ENCODE results near the gene SPOCK1. TPM values are rescaled to one million over a fixed set of nuclear protein-coding genes. Genes with fewer than 3 reads are reported as not detected.
"Not testable (repeated sequence)": the region's sequence is repeated elsewhere in the genome, so short reads cannot be mapped to it uniquely, and the experiment has no call there.

SPOCK1 gene
- total and polyA plus RNA-seq, 7 experiments from 2014 or later, result 2.8 TPM; not detected in 6

DNA sequence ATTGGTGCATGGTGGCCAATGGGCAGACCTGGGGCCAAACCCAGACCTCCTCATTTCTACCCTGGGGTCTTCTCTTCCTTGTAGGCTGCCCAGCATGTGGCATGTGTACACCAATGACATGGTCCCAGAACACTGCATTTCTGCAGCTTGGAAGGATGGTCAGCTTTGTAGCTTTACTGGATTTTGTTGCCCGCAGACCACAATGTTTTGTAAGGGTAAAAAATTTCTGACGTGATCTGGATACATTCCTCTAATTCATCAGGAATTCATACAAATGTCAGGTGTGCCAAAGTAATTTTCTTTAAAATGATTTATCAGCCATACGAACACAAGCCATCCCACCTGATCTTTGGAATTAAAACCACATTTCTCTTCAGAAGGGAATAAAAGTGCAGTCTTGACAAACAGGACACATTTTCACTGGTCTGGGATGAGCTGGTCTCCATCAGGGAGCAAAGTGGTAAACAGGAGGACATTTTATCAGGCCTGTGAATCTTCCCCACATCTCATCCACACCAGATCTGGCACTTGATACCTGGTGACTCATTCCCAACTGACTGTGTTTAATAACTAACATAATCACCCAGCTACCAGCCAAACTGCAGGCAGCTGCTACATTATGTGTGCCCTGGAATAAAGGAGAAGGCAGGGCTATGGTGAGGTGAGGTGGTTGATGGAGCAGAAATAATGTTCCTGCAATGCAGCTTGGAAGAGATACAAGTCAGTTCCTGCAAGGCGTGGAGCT is 103.9 kb downstream of the SPOCK1 start:
- no peaks in the 10 kb centered on the region for H3K36me3 ChIP-seq (ENCODE audit: control insufficient read depth in 2 of 3, insufficient read depth in 3 of 3, low read length in 3 of 3)
- H3K4me3 Mint-ChIP-seq, result no peak overlapping the region
- no peaks in the 10 kb centered on the region for H3K36me3 Mint-ChIP-seq
- ATAC-seq (no peak), DNase-seq (no peak)
- intact Hi-C loops (cut with micrococcal nuclease), result no loop called here
- CTCF ChIA-PET, result no interaction called here
- peaks cover 0 to 11% (median 4%) of the 10 kb centered on the region in 11 donors for H3K9me3 Mint-ChIP-seq
- no peak overlapping the region for H3K4me3 ChIP-seq (ENCODE audit: low read length)
- no peaks in the 10 kb centered on the region for H3K9me3 ChIP-seq (ENCODE audit: control insufficient read depth in 2 of 3, low read length in 3 of 3)
- POLR2A ChIA-PET, result no interaction called here
- peaks cover 0 to 27% (median 18%) of the 10 kb centered on the region in 5 donors for H3K27me3 Mint-ChIP-seq
- no peaks in the 10 kb centered on the region for H3K27me3 ChIP-seq (ENCODE audit: control insufficient read depth in 2 of 2, insufficient read depth in 2 of 2, low read length in 2 of 2)
- H3K4me1 ChIP-seq (ENCODE audit: control insufficient read depth in 2 of 2, insufficient read depth in 2 of 2, low read length in 2 of 2), result no peaks in the 10 kb centered on the region
- no peak overlapping the region for H3K27ac Mint-ChIP-seq
- no peaks in the 10 kb centered on the region for H3K4me1 Mint-ChIP-seq
- no peak overlapping the region for H3K27ac ChIP-seq (ENCODE audit: low read depth, low read length)

DNA sequence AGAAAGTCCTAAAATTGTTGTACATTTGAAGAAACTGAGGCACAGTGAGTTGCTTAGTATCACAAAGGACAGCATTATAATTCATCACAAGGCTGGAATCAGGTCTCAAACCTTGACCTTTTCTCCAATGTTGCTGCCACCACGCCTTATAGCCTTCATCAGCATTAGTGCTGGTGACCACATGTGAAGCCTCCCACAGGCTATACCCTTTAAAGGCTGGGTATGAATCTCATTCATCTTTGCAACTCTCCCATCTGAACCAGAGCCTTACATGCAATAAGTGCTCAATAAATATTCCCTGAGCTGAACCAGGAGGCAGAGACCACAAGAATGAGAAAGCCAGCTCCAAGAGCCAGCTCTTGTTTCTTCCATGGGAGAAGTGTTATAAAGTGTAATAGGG is 104.7 kb downstream of the SPOCK1 start:
- H3K36me3 ChIP-seq (ENCODE audit: control insufficient read depth in 2 of 3, insufficient read depth in 3 of 3, low read length in 3 of 3), result no peaks in the 10 kb centered on the region
- no peak for DNase-seq
- H3K36me3 Mint-ChIP-seq, result no peaks in the 10 kb centered on the region
- H3K27ac ChIP-seq (ENCODE audit: low read depth, low read length), result no peak overlapping the region
- peaks cover 0 to 11% (median 4%) of the 10 kb centered on the region in 11 donors for H3K9me3 Mint-ChIP-seq
- no peaks in the 10 kb centered on the region for H3K4me1 Mint-ChIP-seq
- H3K4me3 Mint-ChIP-seq, result no peak overlapping the region
- no peak overlapping the region for H3K4me3 ChIP-seq (ENCODE audit: low read length)
- POLR2A ChIA-PET, result no interaction called here
- H3K27me3 Mint-ChIP-seq, result peaks cover 0 to 27% (median 18%) of the 10 kb centered on the region in 5 donors
- H3K27me3 ChIP-seq (ENCODE audit: control insufficient read depth in 2 of 2, insufficient read depth in 2 of 2, low read length in 2 of 2), result no peaks in the 10 kb centered on the region
- no peak overlapping the region for H3K27ac Mint-ChIP-seq
- ATAC-seq, result no peak
- H3K9me3 ChIP-seq (ENCODE audit: control insufficient read depth in 2 of 3, low read length in 3 of 3), result no peaks in the 10 kb centered on the region
- H3K4me1 ChIP-seq (ENCODE audit: control insufficient read depth in 2 of 2, insufficient read depth in 2 of 2, low read length in 2 of 2), result no peaks in the 10 kb centered on the region
- intact Hi-C loops (cut with micrococcal nuclease), result no loop called here
- CTCF ChIA-PET, result no interaction called here

DNA sequence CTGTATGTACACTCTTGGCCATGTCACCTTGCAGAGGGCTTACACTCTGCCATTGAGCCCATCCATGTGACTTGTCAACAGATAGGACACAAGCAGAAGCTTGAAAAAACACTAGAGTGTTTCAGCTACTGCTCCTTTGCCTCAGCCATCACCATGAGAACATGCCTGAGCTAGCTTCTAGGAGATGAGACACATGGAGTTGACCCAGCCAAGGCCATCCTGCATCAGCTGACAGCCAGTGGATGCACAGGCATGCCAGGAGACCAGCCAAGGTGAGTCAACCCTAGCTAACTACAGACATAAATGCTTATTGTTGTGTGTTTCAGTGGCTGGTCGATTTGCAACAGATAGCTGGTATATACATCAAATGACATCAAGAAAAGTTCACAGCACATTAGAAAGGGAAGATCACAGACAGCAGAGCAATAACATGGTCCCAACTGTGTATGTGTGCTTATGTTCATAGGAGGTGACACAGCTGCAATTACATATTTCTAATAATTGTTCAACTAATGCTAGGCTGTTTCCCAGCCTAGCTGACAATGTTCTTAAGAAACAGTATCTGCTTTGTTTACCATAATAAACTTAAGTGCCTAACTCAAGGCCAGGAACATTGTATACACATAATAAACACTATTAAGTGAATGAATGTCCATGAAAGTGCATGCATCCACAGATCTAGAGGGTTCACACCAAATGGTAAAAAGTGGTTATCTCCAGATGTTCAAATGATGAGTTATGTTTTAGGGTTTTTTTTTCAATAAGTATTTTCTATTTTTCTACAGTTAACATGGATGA is 105.7 kb downstream of the SPOCK1 start:
- Histone ChIP-seq H3K27me3 (ENCODE audit: control insufficient read depth in 2 of 2, insufficient read depth in 2 of 2, low read length in 2 of 2) (no peaks in the 10 kb centered on the region), H3K27ac (ENCODE audit: low read depth, low read length) (no peak overlapping the region), H3K4me1 (ENCODE audit: control insufficient read depth in 2 of 2, insufficient read depth in 2 of 2, low read length in 2 of 2) (no peaks in the 10 kb centered on the region), H3K4me3 (ENCODE audit: low read length) (no peak overlapping the region), H3K9me3 (ENCODE audit: control insufficient read depth in 2 of 3, low read length in 3 of 3) (no peaks in the 10 kb centered on the region), H3K36me3 (ENCODE audit: control insufficient read depth in 2 of 3, insufficient read depth in 3 of 3, low read length in 3 of 3) (no peaks in the 10 kb centered on the region)
- ChIA-PET POLR2A (no interaction called here), CTCF (no interaction called here)
- Mint-ChIP-seq H3K4me1 (no peaks in the 10 kb centered on the region), H3K27ac (no peak overlapping the region), H3K9me3 (peaks cover 0 to 11% (median 4%) of the 10 kb centered on the region in 11 donors), H3K36me3 (no peaks in the 10 kb centered on the region), H3K4me3 (no peak overlapping the region), H3K27me3 (peaks cover 0 to 27% (median 18%) of the 10 kb centered on the region in 5 donors)
- DNase-seq (no peak), ATAC-seq (no peak)
- intact Hi-C loops (cut with micrococcal nuclease), result no loop called here

DNA sequence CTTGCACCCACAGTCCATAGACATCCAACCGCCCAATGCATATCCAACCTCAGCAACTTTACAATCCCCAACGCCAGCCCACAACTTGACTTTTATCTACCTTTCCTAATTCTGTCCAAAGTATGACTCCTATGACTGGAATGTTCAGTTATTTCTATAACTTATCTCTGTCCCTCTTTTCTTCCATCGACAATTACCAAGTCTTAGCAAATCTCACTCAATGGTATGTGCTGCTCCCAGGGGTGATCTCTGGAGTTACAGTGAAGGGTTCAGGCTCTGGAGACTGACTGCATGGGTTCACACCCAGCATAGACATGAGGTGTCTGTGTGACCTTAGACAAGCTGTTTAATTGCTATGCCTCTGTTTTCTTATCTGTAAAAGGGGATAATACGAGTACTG is 106.9 kb downstream of the SPOCK1 start:
- no peak overlapping the region for H3K27ac Mint-ChIP-seq
- CTCF ChIA-PET, result no interaction called here

DNA sequence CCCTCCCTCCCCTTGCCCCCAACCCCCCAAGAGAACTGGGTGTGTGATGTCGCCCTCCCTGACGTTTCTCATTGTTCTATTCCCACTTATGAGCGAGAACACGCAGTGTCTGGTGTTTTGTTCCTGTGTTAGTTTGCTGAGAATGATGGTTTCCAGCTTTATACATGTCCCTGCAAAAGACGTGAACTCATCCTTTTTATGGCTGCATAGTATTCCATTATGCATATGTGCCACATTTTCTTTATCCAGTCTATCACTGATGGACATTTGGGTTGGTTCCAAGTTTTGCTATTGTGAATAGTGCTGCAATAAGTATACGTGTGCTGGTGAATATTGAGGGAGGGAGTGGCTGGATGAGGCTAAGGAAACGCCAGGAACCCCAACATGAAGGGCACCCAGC is 108.1 kb downstream of the SPOCK1 start:
- CTCF ChIA-PET; H3K4me3 Mint-ChIP-seq; POLR2A ChIA-PET; H3K27ac ChIP-seq (ENCODE audit: low read depth, low read length); H3K27ac Mint-ChIP-seq; H3K4me3 ChIP-seq (ENCODE audit: low read length); H3K27me3 ChIP-seq (ENCODE audit: control insufficient read depth in 2 of 2, insufficient read depth in 2 of 2, low read length in 2 of 2); H3K36me3 Mint-ChIP-seq; intact Hi-C loops (cut with micrococcal nuclease); H3K9me3 ChIP-seq (ENCODE audit: control insufficient read depth in 2 of 3, low read length in 3 of 3); H3K36me3 ChIP-seq (ENCODE audit: control insufficient read depth in 2 of 3, insufficient read depth in 3 of 3, low read length in 3 of 3); DNase-seq; ATAC-seq; H3K4me1 Mint-ChIP-seq; H3K4me1 ChIP-seq (ENCODE audit: control insufficient read depth in 2 of 2, insufficient read depth in 2 of 2, low read length in 2 of 2): not testable (repeated sequence)
- Mint-ChIP-seq H3K9me3 (peaks cover 0 to 11% (median 4%) of the 10 kb centered on the region in 11 donors), H3K27me3 (peaks cover 0 to 27% (median 13%) of the 10 kb centered on the region in 5 donors)

More for the DNA sequence above, 106.9 kb downstream of the SPOCK1 start:
- H3K9me3 ChIP-seq (ENCODE audit: control insufficient read depth in 2 of 3, low read length in 3 of 3), result no peaks in the 10 kb centered on the region
- Mint-ChIP-seq H3K4me3 (no peak overlapping the region), H3K9me3 (peaks cover 0 to 11% (median 4%) of the 10 kb centered on the region in 11 donors), H3K36me3 (no peaks in the 10 kb centered on the region), H3K27me3 (peaks cover 0 to 27% (median 14%) of the 10 kb centered on the region in 5 donors), H3K4me1 (no peaks in the 10 kb centered on the region)
- POLR2A ChIA-PET, result no interaction called here
- H3K4me1 ChIP-seq (ENCODE audit: control insufficient read depth in 2 of 2, insufficient read depth in 2 of 2, low read length in 2 of 2), result no peaks in the 10 kb centered on the region
- DNase-seq, result no peak
- no peak overlapping the region for H3K4me3 ChIP-seq (ENCODE audit: low read length)
- H3K36me3 ChIP-seq (ENCODE audit: control insufficient read depth in 2 of 3, insufficient read depth in 3 of 3, low read length in 3 of 3), result no peaks in the 10 kb centered on the region
- no peaks in the 10 kb centered on the region for H3K27me3 ChIP-seq (ENCODE audit: control insufficient read depth in 2 of 2, insufficient read depth in 2 of 2, low read length in 2 of 2)
- intact Hi-C loops (cut with micrococcal nuclease), result no loop called here
- ATAC-seq, result no peak
- H3K27ac ChIP-seq (ENCODE audit: low read depth, low read length), result no peak overlapping the region

DNA sequence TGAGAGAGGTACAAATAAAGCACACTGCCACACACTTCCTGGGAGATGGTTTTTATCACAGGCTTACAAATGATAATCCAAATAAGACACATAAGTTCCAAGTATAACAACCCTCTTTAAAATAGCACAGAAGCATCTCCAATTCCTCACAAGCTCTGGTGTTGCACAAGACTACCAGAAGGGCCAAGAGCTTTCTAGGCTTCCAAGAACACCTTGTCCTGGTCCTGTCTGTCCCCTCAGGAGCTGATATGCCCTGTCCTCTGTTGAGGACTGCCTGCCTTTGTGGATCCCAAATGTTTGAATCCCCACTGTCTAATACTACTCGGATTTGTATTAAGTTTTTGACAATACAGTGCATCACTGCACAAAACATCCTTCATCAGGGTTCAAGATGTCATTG is 110.1 kb downstream of the SPOCK1 start:
- ATAC-seq (no peak), DNase-seq (no peak)
- no peak overlapping the region for H3K27ac Mint-ChIP-seq
- H3K9me3 Mint-ChIP-seq, result peaks cover 0 to 19% (median 5%) of the 10 kb centered on the region in 11 donors
- intact Hi-C loops (cut with micrococcal nuclease), result no loop called here
- CTCF ChIA-PET, result no interaction called here
- Histone ChIP-seq H3K4me3 (ENCODE audit: low read length) (no peak overlapping the region), H3K36me3 (ENCODE audit: control insufficient read depth in 2 of 3, insufficient read depth in 3 of 3, low read length in 3 of 3) (no peaks in the 10 kb centered on the region), H3K4me1 (ENCODE audit: control insufficient read depth in 2 of 2, insufficient read depth in 2 of 2, low read length in 2 of 2) (no peaks in the 10 kb centered on the region), H3K9me3 (ENCODE audit: control insufficient read depth in 2 of 3, low read length in 3 of 3) (no peaks in the 10 kb centered on the region), H3K27me3 (ENCODE audit: control insufficient read depth in 2 of 2, insufficient read depth in 2 of 2, low read length in 2 of 2) (no peaks in the 10 kb centered on the region), H3K27ac (ENCODE audit: low read depth, low read length) (no peak overlapping the region)
- POLR2A ChIA-PET, result no interaction called here
- H3K36me3 Mint-ChIP-seq, result no peaks in the 10 kb centered on the region
- no peaks in the 10 kb centered on the region for H3K4me1 Mint-ChIP-seq
- peaks cover 0 to 30% (median 27%) of the 10 kb centered on the region in 5 donors for H3K27me3 Mint-ChIP-seq
- H3K4me3 Mint-ChIP-seq, result no peak overlapping the region

Data from naive thymus-derived CD4-positive, alpha-beta T cell (primary cell).